ENCODE results near the gene DGKG.

The DGKG gene

DNA sequence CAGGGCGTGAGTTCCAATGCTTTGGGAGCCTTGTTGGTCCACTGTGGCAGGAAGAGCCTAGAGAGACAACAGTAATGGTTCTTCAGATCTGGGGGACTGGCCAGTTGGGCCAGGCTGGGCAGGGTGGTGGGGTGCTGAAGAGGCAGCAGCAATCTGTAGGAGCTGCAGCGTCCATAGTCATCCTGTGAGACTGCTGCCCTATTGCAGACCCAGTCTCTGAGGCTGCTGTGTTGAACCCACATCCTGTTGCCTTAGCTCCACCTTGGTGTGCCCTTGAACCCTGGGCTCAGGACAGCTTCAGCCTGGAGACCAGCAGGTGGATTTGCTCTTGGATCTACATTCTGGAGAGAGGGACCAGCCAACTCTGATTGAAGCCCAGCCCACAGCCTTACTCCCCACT lies 229.5 kb downstream of the DGKG start:
- no peak for DNase-seq

DNA sequence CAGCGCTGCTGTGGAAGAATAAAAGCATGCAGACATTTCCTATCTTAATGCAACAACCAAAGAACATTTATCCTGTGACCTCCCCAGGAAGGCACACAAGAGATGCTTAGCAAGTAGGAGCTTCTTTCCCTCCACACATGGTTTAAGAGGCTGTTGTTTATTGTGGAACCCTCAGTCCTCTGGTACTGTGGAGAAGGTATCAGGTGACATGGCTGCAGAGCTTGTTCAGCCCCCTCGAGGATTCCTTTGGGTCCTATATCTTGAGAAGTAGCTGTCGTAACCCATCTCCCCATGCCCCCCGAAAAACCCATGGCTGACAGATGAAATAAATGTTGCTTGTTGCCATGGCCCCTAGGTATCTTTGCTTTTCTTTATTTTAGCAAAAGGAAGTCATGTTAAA lies 232.8 kb downstream of the DGKG start:
- DNase-seq = no peak

DNA sequence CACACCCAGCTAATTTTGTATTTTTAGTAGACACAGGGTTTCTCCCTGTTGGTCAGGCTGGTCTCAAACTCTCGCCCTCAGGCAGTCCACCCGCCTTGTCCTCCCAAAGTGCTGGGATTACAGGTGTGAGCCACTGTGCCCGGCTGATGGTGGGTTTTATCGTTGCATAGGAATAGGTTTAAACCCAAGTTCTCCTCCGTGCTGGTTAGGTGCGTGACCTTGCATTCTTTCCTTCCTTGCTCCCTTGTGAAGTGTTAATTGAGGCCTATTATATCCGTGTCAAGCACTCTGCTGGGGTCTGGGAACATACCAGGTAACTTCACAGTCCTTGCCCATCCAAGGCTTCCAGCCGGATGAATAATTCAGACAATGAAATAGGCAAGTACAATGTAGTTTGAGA lies 233.9 kb downstream of the DGKG start:
- DNase-seq = no peak

DNA sequence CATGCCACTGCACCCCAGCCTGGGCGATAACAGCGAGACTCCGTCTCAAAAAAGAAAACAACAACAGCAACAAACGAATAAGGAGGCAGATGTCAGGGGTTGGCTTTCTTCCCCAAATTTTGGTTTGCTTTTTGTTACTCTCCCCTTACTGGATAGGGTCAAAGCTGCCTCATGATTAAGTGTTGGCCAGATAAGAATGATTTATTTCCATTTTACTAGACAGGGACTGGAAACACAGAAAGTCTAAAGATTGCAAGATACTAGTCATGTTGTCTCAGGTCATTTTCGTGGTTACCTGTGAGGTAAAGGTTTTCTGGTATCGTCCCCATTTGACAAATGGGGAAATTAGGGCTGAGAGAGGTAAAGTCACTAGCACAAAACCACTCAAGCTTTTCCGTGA lies 234.6 kb downstream of the DGKG start:
- no peak for DNase-seq

DNA sequence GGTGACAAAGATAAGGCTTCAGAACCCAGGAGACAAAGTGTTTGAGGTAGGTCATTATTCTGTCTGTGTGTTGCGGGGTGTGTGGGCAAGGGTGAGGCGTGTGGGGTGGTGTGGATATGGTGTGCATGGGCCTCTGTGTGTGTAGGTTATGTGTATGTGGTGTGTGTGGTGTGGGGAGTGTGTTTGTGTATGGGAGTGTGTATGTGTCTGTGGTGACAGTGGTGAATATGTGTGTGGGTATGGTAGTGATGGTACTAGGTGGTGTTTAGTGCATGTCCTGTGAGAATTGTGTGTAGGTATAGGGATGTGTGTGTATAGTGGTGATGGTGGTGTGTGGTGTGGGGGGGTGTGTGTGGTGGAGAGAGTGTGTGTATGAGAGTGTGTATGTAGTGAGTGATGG lies 236.9 kb downstream of the DGKG start:
- DNase-seq = no peak

DNA sequence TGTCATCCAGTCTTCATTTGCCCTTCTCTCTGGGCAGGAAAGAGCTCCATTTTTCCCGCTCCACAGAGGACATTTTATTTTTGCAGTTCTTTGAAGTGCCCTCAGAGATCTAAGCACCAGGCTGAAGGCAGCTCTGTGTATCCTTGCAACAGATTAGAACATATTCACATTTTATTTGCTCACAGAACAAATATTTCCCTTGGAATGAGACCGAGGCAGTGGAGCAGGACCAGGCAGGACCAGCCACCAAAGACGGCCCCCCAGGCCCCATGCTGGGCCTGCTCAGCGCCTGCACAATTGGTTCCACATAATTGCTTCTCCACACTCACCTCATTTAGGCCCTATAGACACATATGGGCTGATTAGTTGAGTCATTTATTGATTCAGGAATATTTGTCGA lies 237.4 kb downstream of the DGKG start:
- no peak for DNase-seq

DNA sequence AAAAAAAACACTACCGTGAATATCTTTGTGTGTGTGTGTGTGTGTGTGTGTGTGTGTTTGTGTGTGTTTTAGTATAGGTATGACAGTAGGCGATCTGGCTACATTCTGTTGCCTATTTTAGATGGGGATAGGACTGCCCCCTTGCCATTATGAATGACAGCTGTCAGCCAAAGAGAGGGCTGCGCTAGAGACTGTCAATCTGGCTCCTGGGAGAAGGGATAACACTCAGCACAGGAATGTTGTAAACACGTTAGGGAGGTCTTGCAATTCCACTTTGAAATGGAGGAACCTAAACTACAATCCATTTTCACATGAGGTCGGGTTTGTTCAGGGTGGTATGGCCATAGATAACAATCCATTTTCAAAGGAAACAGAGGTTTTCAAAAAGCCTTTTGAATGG lies 239.0 kb downstream of the DGKG start:
- DNase-seq = no peak

DNA sequence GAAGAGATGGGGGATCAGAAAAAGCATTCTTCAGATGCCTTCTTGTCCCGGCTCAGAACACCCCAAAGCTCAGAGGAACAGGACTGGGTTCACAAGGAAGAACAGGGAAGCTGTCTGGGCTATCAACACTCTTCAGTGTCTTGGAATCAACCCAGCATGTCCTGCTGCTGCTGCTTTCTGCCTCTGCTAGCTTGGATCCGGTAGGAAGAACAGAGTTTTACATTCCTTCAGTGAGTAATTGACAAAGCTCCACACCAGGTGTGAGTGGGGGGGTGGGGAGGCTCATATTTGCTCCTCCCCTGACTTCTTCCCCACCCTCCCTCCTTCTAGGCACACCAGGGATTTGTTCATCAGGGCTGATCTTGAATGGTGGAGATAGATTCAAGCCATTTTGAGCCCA lies 240.1 kb downstream of the DGKG start:
- DNase-seq = no peak

DNA sequence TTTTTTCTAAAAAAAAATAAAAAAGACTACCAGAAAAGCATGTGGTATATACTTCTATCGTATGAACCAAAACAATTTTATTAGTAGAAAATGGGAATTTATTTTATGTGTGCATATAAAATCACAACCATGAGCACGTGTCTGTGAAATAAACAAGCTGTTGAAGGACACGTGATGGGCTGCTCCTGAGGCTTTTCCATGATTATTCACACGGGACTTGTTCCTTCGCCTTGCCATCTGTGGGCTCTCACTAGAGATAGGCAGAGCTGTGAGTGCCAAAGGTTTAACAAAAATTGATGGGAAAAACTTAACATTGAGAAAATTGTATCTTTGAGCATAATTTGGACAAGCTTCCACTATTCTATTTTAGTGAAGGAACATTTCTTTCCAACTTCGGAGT lies 240.8 kb downstream of the DGKG start:
- DNase-seq = no peak

DNA sequence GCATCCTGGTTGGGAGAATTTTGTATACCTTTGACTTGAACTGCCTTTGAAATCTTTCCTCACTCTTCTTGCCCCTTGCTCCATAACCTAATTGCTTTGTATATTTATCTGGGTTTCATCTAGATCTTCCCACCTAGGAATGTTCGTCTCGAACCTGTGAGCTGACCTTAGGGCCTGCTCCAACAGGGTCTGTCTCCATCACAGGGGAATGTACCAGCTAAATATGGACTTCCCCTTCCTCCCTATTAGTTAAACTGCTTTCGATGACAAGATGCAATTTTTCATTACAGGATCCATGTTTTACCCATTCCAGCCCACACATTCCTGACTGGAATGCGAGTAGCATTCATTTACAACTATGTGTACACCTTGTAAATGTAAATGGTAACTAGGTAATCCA lies 242.5 kb downstream of the DGKG start:
- DNase-seq = no peak

DNA sequence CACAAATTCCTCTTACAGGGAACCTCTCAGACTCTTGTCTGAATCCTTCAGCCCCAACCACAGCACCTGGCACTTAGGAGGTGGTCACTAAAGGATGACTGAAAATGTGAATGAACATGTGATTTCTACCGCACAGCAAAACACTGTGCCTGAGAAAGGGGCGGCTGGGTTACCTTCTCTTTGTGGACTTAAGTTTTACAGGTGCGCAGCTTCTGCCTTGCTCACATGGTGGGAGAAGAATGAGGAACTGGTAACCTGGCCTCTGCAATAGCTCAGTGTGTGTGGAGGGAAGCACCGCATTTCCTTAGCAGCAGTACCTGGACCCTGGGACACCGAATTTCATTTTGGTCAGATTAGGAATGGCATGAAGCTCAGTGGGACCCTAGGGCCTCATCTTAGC lies 243.3 kb downstream of the DGKG start:
- DNase-seq = no peak

DNA sequence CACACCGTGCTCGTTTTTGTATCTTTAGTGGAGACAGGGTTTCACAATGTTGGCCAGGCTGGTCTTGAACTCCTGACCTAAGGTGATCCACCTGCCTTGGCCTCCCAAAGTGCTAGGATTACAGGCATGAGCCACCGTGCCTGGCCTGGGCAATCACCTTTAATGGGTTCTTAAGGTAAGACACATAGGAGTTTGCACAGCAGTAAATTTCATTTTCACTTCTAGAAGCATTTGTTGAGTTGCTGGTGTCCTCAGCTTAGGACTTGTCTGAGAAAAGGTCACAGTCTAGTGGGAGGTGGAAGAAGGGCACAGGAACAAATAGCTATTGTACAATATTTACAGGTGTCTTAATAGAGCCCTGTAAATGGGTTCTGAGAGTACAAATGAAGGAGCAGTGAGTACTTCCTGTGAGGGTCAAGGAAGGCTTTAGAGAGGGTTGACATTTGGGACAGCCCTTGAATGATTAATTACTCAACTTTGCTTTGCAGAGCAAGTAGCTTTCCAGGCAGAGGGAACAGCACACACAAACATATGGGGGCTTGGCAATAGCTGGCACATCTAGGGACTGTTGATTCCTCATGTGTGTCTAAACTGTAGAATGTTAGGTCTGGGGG lies 244.4 kb downstream of the DGKG start:
- no peak for DNase-seq

DNA sequence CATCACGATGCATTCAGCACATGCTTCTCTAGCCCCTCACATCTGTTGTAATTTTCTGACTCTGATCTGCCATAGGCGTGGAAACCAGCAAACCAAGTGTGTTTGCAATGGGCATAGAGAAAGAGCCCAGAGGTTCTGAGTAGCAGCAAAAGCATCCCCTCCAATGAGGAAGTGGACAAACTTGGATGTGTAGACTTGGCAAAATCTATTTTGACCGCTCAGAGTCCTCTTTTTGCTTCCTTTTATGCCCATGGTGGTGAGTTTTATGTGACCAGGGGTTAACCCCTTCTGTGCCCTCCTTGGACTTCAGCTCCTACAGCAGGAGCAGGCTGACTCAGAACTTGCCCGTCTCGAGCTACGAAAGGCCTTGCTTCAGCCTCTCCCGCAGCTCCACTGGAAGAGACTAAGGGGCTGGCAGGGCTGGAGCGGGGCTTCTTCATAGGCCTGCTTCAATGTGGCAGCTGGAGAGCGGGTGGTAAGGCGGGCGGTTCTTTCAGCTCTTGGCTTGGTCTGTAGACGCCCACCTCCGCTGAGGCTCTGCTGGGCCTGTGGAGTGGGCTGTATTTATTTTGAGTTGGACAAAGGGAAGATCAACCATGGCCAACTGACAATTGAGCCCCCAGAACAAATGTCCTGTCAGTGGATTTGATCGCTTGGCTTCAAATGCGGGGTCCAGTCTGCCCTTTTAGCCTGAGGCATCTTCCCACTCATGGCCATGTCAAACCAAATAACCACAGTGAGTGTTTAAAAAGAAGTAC lies 246.6 kb downstream of the DGKG start:
- no peak for DNase-seq

DNA sequence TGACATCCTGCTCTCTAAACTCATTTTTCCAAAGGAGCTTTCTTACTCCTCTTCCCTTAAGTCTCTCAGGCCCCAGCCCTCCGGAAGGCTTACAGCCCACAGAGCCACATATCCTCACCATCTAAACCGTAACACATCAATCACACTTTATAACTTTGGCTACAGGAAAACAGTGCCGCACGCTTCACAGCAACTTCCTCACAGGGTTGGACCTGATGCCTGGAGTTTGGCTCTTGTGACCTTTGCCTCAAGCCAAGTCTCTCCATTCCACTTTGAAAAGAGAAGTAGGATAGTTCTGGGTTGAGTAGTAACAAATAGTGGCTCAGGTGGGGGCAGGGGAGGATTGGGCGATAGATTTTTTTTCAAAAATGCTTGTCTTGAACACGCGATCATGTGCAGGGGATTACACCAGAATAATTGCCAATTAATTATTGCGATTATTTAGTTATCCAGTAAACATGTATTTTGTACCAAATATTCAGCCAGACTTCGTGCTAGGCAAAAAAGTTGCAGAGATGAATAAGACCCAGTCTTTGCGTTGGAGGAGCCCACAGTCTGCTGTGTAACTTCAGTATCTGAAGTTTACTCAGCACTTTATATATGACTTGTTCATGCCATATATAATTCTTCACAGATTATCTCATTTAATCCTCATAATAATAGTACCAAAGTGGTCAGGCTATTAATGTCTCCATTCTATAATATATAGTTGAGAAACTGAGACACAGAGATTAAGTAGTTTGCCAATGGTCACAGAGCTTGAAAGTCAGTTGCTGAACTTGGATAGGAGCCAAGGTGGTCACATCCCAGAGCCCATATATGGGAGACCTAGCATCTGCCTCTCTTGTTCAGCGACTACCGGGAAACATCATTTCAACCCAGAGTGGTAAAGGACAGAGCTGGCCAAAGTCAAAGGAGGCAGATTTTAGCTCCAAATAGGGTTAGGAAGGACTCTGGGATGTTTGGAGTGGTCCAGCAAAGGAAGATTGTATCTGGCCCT lies 250.8 kb downstream of the DGKG start:
- no peak for DNase-seq

DNA sequence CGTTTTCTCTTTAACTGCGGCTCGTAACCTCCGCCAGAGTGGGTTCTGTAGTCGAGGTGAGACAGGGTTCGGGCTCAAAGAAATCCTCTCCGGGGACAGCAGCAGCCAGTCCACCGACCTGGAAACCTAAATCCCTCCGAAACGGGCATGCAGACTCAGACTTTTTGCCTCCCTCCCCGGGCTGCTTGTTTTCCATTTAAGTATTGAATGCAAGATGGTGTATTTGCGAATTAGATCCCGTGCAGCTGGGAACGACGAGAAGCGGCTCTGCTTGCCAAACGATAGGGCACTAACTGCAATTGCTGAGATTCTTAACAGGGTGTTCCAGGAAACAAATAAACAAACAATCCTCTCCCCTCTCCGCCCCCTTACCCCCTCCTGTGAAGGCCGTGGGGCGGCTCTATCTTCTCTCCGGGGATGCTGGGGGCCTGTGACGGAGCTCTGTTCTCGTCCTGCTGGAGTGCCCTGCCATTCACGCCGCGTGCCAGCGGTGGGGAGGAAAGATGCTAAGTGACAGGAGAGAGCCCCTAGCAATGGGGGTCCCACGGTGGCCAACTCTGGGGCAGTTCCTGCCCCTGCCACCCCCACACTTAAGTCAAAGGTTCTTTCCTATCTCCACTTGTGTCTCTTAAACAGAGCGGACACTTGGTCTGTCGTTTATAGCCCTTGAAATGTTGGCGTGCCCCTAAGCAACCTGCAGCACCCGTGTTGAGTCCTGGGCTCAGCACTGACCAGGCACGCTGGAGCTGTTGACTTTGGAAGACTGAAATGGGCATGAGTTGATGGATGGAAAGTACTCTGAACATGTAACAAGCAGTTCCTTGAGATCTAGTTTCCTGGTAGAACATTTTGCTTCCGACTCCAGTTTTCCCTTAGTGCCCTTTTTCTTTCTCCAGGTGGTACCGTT lies 251.9 kb downstream of the DGKG start:
- DNase-seq = no peak

DNA sequence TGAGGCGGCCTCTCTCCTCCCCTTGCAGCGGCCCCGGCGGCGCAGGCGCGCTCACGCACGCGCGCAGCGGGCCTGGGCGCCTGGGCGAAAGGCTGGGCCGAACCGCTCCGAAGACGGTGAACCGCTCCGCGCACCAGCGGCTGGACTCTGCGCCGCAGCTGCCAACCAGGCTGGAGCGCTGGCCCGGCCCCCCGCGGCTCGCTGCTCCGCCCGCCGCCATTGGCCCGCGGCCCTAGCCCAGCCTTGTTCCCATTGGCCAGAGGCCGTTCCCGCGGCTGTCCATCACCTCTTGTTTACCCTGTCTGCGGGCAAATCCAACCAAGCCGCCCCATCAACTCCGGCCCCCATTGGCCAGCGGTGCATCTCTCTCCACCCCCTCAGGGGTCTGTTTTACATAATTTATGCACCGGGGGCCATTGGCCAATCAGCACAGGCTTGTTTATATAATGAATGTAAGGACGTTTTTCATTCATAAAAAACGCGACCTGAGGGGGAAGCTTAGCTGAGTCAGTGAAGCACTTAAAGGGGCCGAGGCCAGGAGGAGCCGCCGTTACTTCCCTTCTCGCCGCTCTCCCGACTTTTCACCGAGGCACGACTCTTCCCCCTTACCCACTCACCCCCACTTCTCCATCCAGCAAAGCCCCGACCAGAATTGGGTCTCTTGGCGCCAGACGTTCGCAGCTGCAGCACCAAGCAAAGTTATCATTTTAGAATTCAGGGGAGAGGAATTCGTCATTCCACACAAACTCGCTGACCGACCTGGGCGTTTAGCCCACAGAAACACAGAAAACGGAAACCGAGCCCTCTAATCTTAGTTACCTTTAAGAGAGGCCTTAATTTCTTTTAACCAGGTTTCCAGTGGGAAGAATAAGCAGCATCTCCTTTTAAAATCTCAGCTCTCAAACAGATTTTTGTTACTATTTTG lies 252.8 kb downstream of the DGKG start, which contains the start of gene ETV5:
Gene ETV5, minus strand, starts transcription at position 149 of the 925 bp plus-strand sequence. CDS start 3,221 bp downstream, outside the sequence.
- DNase-seq = peak; percentile 99

DNA sequence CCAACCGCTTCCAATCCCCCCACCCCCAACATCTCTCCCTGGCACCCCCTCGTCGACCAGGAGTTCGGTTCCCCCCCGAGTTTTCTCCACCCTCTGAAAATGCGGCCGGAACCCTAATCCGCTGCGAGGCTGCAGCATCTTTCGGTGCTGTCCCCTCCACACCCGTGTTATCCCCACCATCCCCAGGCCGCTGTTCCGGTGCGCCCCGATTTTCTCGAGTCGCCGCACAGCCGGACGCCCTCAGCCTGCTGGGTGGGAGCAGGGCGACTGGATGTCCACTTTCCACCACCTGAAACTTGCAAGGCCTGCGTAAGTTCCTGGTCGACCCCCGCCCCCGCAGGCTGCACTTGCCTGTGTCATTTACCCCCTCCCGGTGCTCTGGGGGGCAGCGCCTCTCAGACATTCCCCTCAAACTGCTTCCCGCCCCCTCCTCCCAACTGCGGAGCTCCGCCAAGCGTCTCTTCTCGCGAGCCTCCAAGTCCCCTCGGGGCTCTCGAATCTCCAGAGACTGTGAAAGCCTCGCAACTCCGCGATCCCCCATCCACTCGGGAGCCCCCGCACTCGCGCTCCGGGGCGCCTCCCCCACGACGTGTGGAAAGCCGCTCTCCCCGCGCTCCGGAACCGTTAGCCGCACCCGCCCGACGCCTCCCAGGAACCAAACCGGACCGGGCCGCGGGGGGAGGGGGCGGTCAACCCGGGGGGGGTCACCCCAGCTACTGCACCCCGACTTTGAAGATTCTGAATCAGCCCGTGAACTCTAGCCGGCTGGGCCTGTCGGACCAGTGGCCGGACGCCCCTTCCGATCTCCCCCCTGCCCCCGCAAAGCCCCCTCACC lies 253.7 kb downstream of the DGKG start:
- DNase-seq = no peak

DNA sequence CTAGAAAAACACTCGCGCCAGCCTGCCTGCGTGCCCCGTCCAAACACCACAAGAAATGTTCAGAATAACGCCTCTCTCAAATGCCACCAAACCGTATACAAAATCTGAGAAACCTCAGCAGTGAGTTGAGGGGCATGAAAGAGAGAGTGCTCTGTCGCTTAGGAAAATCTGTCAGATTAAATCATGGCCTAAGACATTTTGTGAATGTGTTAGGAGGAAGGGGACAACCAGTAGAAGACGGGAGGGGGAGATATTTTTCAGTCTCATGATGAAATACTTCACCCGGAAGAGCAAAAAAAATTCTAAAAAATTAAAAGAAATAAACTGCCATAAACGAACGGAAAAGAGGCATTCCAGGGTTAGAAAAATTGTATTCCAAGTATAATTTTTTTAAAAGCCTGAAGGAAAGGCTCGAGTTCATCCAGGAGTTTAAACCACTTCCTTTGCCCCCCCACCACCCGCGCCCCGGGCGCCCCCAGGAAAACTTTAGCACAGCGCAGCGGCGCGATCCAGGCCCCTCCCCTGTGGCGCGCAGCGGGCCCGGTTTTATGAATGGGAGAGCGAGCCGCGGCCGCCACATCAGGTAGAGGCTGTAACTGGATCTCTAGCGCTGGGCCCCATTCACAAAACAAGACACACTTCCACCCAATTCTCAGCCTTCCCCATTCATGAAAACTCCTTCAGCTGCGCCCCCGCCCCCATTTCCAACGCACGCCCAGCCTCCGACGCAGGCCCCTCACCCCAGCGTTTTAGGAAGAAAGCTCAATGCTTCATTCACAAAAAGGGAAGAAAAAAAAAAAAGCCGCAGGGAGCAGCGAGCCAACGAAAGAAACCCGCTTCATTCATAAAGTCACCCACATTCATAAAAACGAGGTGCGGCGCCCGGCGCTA lies 254.6 kb downstream of the DGKG start:
- peak; percentile 83 for DNase-seq

DNA sequence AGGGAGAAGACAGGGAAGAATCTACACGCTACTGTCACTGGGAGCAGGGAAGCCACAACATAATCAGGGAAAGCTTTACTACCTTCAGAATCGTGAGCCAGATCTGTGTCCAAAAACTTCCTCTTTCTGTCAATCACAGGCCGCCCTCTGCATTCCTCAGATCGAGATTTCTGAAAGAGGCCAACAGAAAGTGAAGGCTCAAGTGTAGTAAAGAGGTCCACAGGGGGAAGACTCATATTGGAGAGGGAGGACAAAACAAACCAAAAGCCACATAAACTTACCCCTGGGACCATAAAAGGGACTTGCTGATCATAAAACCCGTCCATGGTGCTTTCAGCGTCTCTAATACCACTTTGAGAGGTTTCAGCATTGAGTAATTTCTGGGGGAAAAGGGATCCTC lies 256.5 kb downstream of the DGKG start:
- DNase-seq = no peak
